Activated CD4-positive, alpha-beta T cell treated with anti-CD3 and anti-CD28 coated beads, Interleukin-2, Interleukin-6, amounts not matched to agents 100 ng/mL and 50 ng/mL, durations not matched to agents 16 hours and 8 hours (primary cell): ENCODE measurements around the gene PANK3.
A peak's percentile ranks its signal among the peaks of the same experiment; 100 is the strongest.
"Not testable (repeated sequence)": the region's sequence is repeated elsewhere in the genome, so short reads cannot be mapped to it uniquely, and the experiment has no call there.

Experiments
- DNase-seq: peaks from one replicate; pipeline ENCODE4 v3.0.0-alpha.2; 2020

PANK3 gene

GRCh38 chr5:168549554-168549953 is 29.6 kb downstream of the PANK3 start:
- no peak for DNase-seq

GRCh38 chr5:168537176-168537575 is 42.0 kb downstream of the PANK3 start:
- no peak for DNase-seq

GRCh38 chr5:168534351-168534750 is 44.8 kb downstream of the PANK3 start:
- not testable (repeated sequence) for DNase-seq

GRCh38 chr5:168531987-168532864 is 46.9 kb downstream of the PANK3 start:
- no peak for DNase-seq

- DNase-seq: no peak
Observed at GRCh38 chr5:168531191-168531590, 48.0 kb downstream of the PANK3 start.

GRCh38 chr5:168530621-168531150 is 48.5 kb downstream of the PANK3 start:
- no peak for DNase-seq

- no peak for DNase-seq
Observed at GRCh38 chr5:168529374-168530234, 49.6 kb downstream of the PANK3 start.

GRCh38 chr5:168528521-168529373 is 50.4 kb downstream of the PANK3 start, which contains the start of gene FBLL1:
Gene FBLL1, plus strand, starts transcription at chr5:168529305. Its CDS starts 200 bp downstream, at chr5:168529505.
- peak; percentile 13 for DNase-seq

- DNase-seq: no peak
Observed at GRCh38 chr5:168527756-168528295, 51.3 kb downstream of the PANK3 start.

GRCh38 chr5:168525856-168526255 is 53.3 kb downstream of the PANK3 start:
- no peak for DNase-seq

GRCh38 chr5:168513861-168514428 is 65.2 kb downstream of the PANK3 start:
- DNase-seq: no peak

- DNase-seq: no peak
Observed at GRCh38 chr5:168502563-168503237, 76.5 kb downstream of the PANK3 start.
